Spleen (tissue), 7 donors: ENCODE data around the gene FBRS.
A peak's percentile ranks its signal among the peaks of the same experiment; 100 is the strongest.

Experiments
- POLR2A ChIP-seq, 3 donors: fragments of 450-650 bp; IDR thresholded peaks; one replicate each; pipeline ENCODE4 v1.5.1; 2017; ENCODE audit warnings: antibody characterized with exemption in 3 of 3, mild to moderate bottlenecking in 1 of 3
- POLR2AphosphoS5 ChIP-seq, 3 donors: sonication (generic); formaldehyde crosslinking; IDR thresholded peaks; one replicate each; pipeline ENCODE4 v1.5.1; 2017; ENCODE audit warnings: antibody characterized with exemption in 3 of 3
- TF ChIP-seq, protein P1 (sequence below), 11 experiments: fragments of 200-600 bp in 7 of 11; fragments of 450-650 bp in 4 of 11; sonication (generic) in 4 of 11; IDR thresholded peaks in 8 of 11; conservative IDR thresholded peaks in 3 of 11; 1 replicate in 7 of 11; 2 replicates in 4 of 11; pipeline versions ENCODE4 v1.4.0 to v1.8.0; 2016 to 2021; ENCODE audit warnings: antibody characterized with exemption in 11 of 11, inconsistent platforms in 4 of 11, mild to moderate bottlenecking in 1 of 11
- donor health status: DM: no; HTN: no; CAD: no; lungs with moderate emphysema.
- donor health status: DM: no; HTN: no; CAD: no.
- donor health status: DM: no; HTN: no; CAD: no.

DNA sequence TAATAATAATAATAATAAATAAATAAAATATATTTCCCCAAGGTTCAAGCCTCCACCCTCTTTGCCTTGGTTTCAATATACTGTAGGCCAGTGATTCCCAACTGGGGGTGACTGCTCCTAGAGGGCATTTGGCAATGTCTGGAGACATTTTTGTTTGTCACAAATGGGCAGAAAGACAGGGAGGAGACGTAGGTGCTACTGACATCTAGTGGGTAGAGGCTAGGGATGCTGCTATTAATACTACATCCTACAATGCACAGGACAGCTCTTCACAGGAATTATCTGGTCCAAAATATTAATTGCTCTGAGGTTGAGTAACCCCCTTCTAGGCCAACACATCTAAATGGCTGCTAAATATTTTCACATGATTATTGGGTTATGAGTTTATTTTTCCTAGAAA, 20.3 kb upstream of the FBRS start:
- TF ChIP-seq POLR2A (IDR thresholded peaks at IDR 0.05) (no peak), POLR2AphosphoS5 (IDR thresholded peaks at IDR 0.05) (no peak)
- TF ChIP-seq, protein P1, sequence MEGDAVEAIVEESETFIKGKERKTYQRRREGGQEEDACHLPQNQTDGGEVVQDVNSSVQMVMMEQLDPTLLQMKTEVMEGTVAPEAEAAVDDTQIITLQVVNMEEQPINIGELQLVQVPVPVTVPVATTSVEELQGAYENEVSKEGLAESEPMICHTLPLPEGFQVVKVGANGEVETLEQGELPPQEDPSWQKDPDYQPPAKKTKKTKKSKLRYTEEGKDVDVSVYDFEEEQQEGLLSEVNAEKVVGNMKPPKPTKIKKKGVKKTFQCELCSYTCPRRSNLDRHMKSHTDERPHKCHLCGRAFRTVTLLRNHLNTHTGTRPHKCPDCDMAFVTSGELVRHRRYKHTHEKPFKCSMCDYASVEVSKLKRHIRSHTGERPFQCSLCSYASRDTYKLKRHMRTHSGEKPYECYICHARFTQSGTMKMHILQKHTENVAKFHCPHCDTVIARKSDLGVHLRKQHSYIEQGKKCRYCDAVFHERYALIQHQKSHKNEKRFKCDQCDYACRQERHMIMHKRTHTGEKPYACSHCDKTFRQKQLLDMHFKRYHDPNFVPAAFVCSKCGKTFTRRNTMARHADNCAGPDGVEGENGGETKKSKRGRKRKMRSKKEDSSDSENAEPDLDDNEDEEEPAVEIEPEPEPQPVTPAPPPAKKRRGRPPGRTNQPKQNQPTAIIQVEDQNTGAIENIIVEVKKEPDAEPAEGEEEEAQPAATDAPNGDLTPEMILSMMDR (IDR thresholded peaks at IDR 0.05 in 8 of 11, conservative IDR thresholded peaks at IDR 0.05 in 3 of 11), result peak in 7 of 11 experiments; percentile 5 to 47 (median 17)
